SK-N-SH (cell line): ENCODE data around the gene RBM38.

Experiments
- EZH2phosphoT487 ChIP-seq: fragments of 200-600 bp; sonication (generic); IDR thresholded peaks from 2 replicates; pipeline ENCODE4 v1.6.1; 2017; ENCODE audit warnings: low read depth, mixed run types, mild to moderate bottlenecking, antibody characterized with exemption, moderate library complexity, borderline replicate concordance
- GATA2 ChIP-seq: sonication (generic); formaldehyde crosslinking; IDR thresholded peaks from 2 replicates; pipeline ENCODE4 v1.5.0; 2020; ENCODE audit warnings: mild to moderate bottlenecking, missing genetic modification reagents
- NFIC ChIP-seq: IDR thresholded peaks from 2 replicates; pipeline ENCODE4 v1.4.0; 2012; ENCODE audit warnings: borderline replicate concordance
- POLR2AphosphoS5 ChIP-seq: IDR thresholded peaks from 2 replicates; pipeline ENCODE4 v1.6.1; 2012; ENCODE audit warnings: low read depth, low read length
- RAD21 ChIP-seq: IDR thresholded peaks from 2 replicates; pipeline ENCODE4 v1.6.1; 2012; ENCODE audit warnings: mild to moderate bottlenecking, low read length
- RCOR1 ChIP-seq: fragments of 150-350 bp; IDR thresholded peaks from 2 replicates; pipeline ENCODE4 v1.6.1; 2017; ENCODE audit warnings: antibody characterized with exemption, low read length
- TF ChIP-seq, protein P1 (sequence below): fragments of 200-600 bp; sonication (generic); IDR thresholded peaks from 2 replicates; pipeline ENCODE4 v1.6.1; 2017; ENCODE audit warnings: antibody characterized with exemption, mild to moderate bottlenecking, moderate library complexity
- TF ChIP-seq, protein P2 (sequence below): IDR thresholded peaks from 2 replicates; pipeline ENCODE4; 2012

DNA sequence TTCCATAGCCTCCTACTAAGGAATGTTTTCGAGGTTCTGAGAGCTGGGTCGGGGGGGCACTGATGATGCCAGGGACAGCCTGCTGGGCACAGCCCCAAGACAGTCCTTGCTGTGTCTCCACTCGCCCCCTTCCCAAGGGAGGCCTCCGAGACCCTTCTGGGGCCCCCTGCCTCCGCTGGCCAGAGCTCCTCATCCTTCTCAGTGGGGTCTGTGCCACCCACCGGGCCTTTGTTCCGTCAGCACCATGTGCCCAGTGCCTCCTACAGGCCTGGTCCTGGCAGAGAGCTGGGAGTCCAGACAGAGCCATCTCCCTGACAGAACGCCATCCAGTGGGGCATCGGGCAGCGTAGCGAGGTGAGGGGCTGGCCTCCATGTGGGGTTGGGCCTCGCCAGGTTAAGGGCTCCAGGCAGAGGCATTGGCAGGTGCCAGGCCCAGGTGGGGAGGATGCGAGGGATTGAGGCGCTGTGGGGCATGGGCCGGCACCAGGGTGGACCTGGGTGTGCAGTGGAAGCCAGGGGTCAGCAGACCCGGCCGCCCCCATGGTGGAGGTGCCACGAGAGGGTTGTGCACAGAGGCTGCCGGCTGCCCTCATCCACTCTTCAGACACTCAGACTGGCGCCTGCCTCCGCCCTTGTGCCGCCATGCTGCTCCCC is 13.3 kb downstream of the RBM38 start:
- TF ChIP-seq RCOR1 = no peak
- TF ChIP-seq, protein P1, sequence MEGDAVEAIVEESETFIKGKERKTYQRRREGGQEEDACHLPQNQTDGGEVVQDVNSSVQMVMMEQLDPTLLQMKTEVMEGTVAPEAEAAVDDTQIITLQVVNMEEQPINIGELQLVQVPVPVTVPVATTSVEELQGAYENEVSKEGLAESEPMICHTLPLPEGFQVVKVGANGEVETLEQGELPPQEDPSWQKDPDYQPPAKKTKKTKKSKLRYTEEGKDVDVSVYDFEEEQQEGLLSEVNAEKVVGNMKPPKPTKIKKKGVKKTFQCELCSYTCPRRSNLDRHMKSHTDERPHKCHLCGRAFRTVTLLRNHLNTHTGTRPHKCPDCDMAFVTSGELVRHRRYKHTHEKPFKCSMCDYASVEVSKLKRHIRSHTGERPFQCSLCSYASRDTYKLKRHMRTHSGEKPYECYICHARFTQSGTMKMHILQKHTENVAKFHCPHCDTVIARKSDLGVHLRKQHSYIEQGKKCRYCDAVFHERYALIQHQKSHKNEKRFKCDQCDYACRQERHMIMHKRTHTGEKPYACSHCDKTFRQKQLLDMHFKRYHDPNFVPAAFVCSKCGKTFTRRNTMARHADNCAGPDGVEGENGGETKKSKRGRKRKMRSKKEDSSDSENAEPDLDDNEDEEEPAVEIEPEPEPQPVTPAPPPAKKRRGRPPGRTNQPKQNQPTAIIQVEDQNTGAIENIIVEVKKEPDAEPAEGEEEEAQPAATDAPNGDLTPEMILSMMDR = no peak
- no peak for TF ChIP-seq POLR2AphosphoS5
- TF ChIP-seq GATA2 (CRISPR knock-in tag) = no peak
- TF ChIP-seq RAD21 = no peak
- TF ChIP-seq NFIC = no peak
- TF ChIP-seq, protein P2, sequence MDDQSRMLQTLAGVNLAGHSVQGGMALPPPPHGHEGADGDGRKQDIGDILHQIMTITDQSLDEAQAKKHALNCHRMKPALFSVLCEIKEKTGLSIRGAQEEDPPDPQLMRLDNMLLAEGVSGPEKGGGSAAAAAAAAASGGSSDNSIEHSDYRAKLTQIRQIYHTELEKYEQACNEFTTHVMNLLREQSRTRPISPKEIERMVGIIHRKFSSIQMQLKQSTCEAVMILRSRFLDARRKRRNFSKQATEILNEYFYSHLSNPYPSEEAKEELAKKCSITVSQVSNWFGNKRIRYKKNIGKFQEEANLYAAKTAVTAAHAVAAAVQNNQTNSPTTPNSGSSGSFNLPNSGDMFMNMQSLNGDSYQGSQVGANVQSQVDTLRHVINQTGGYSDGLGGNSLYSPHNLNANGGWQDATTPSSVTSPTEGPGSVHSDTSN = no peak
- TF ChIP-seq EZH2phosphoT487 = no peak
